HT-29 (cell line): ENCODE measurements around the gene MAP9. TPM values are rescaled to one million over a fixed set of nuclear protein-coding genes. Genes with fewer than 3 reads are reported as not detected.

Experiments used
- DNase-seq: peaks from one replicate; pipeline ENCODE4 v3.0.0-alpha.2; 2015; ENCODE audit warnings: low spot score
- small RNA-seq: library from RNA; depleted of rRNA; stranded (forward); fragments of <200 nt; gene quantifications from one replicate; pipeline ENCODE3, GENCODE V24; 2014
- total RNA-seq: library from RNA; depleted of rRNA; stranded (reverse); fragments of >200 nt; shearing (Covaris generic); gene quantifications from 2 replicates; pipeline ENCODE4 v1.2.3, GENCODE V29; 2014; rRNA removed

The MAP9 gene
- total RNA-seq, 1 experiment from 2014 or later = not detected

GRCh38 chr4:155353923-155354540, 22.7 kb downstream of the MAP9 start:
- peak; percentile 84 for DNase-seq

DNA sequence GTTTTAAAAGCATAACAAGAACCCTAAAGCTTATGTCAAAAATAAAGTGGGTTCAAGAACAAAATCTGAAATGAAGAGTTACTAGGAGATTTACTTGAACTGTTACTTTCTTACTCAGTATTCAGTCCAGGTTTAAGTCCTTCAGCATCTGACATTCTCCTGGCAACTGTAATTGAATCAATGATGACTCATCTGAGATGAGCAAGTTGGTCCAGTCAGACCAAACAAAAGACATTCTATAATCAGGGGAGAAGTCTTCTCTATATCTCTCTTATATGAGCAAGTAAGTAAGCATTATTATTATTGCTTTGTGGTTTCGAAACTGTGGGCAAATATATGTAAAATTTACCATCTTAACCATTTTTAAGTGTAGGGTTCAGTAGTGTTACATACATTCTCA, 34.6 kb downstream of the MAP9 start:
- DNase-seq = peak; percentile 8

GRCh38 chr4:155339999-155340398, 36.8 kb downstream of the MAP9 start:
- DNase-seq = no peak

DNA sequence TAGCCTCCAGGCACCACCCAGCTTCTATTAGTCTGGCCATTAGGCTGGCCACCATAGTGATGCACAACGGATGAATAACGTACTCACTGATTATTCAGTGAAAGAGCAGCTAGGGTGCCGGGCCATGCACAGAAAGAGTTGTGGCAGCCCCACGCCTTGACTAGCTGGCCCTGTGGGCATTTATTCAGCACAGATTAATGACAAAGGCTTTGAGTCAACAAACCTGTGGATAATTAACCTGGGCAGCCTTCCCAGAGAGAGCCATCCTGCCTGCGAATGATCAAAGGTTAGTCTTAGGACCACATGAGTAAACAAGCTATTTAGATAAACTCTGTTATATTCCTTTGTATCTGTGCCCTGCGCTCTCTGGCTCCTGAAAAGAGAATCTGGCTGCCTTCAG, 37.2 kb downstream of the MAP9 start:
- DNase-seq = peak; percentile 87

- DNase-seq = no peak
These were observed 38.6 kb downstream of the MAP9 start for GRCh38 chr4:155338196-155338595.

GRCh38 chr4:155336242-155336641, 40.5 kb downstream of the MAP9 start:
- no peak for DNase-seq

GRCh38 chr4:155331478-155331877, 45.3 kb downstream of the MAP9 start:
- DNase-seq = no peak

- no peak for DNase-seq
These were observed 54.0 kb downstream of the MAP9 start for GRCh38 chr4:155322782-155323181.

DNA sequence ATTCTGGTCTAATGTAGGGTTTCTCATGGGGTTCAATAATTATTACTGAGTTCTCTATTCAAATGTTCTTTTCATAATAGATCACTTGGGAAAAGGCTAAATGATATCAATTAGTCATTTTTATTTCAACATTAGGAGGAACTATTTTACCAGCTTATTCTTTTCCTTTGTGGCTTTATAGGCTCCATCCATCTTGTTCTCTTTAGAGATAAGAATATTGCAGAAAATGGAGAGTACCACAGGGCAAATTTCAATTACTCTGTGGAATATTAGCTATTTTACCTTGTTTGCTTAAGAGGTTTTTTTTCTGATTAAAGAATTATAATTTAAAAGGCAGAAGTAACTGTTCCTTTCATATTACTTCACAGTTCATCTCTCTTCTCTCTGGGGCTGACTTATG, 55.8 kb downstream of the MAP9 start:
- DNase-seq = no peak

- no peak for DNase-seq
These were observed 57.2 kb downstream of the MAP9 start for GRCh38 chr4:155319516-155319915.

DNA sequence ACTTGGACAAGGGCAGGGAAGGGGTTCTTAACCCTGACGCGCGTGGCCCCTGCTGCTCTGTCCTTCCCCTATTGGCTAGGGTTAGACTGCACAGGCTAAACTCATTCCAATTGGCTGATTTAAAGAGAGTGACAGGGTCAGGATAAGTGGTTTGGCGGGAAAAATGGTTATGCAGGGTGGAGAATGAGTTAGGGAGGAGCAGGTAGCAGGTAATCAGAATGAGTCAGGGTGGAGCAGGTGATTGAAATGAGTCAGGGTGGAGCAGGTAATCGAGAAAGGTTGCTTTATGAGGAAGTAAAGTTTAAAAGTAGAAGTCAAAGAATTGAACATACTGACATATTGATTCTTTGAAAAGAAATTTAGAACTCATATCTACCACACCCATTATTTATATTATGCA, 64.7 kb downstream of the MAP9 start:
- DNase-seq = peak; percentile 38

GRCh38 chr4:155307731-155308277, 69.0 kb downstream of the MAP9 start:
- DNase-seq = no peak

DNA sequence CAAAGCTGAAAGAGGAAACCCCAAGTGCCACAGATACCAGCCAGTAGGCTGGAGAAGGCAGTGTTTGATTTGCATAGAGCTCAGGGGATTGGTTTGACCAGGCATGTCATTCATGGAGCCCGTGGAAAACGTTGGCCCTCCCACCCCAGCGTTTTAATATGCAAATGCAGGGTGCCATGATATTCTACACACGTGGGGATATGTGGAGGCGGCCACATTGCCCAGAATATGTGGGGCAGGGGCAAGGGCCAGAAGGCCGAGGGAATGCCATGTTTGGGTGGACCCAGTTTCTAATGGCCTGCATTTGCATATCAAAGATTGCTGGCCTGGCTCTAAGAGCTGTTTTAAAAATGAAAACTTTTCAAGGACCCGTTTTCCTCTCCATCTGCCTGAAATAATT, 71.1 kb downstream of the MAP9 start:
- DNase-seq = no peak

DNA sequence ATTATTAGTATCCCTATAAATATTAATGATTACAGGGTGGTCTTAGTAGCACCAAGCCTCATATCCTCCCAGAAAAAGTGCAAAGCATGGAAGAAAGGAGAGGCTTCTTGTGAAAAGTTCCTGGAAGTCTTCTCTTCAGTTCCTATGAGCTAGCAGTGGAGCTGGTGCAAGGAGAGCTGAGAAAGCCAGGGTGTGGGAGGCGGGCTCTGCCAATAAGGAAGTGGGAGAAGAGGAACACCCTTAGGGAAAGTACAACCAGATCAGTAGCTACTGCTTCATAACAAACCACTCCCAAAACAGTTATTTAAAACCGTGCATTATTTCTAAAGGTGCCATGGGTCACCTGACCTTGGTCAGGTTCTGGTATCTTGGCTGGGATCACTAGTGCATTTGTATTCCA, 72.4 kb downstream of the MAP9 start:
- DNase-seq = peak; percentile 10

DNA sequence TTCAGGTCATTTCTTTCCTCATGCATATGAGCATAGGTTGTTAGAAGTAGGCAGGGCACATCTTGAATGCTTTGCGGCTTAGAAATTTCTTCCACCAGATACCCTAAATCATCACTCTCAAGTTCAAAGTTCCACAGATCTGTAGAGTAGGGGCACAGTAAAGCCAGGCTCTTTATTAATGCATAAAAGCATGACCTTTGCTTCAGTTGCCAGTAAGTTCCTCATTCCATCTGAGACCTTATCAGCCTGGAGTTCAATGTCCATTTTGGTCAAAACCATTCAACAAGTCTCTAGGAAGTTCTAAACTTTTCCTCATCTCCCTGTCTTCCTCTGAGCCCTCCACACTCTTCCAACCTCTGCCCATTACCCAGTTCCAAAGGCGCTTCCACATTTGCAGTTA, 77.7 kb downstream of the MAP9 start:
- DNase-seq = no peak

Small RNAs within 50 kb of the gene (small RNA-seq; reads per million reads assigned to genes)
- gene AC097467.4 = not detected
- not detected for gene YWHAEP4

Other genes with a start within 250 kb of the MAP9 start
- not detected in 2 replicates for gene NPY2R, start 168.3 kb downstream of the MAP9 start, total RNA-seq